NK-92 (cell line): Measurements from ENCODE around the gene BCAT1.

Source experiments
- DNase-seq: peaks from one replicate; lab custom pipeline; 2025; ENCODE audit not compliant: unreplicated experiment; lab: John Stamatoyannopoulos, UW

BCAT1 gene

GRCh38 chr12:24770821-24771220, 178.1 kb downstream of the BCAT1 start:
- no peak for DNase-seq

- no peak for DNase-seq
Measured at GRCh38 chr12:24770334-24770733, 178.6 kb downstream of the BCAT1 start.

DNA sequence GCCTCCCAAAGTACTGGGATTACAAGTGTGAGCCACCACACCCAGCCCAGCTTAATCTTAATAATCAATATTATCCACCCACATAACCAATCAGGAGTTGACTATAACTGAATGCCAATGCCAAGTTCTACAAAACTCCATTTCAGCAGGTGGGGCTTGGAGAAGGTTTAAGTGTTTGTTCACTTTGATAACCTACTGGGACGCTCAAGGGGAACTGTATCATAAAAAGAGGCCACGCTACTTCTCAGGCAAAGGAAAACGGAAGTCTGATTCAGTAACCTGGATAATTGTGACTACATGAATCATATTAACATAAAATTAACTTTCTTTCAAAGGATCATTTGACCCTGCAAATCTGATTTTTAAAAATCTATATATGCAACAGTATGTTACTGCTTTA, 179.2 kb downstream of the BCAT1 start:
- DNase-seq, result no peak

- no peak for DNase-seq
Measured at GRCh38 chr12:24768415-24768814, 180.5 kb downstream of the BCAT1 start.

GRCh38 chr12:24767016-24767415, 181.9 kb downstream of the BCAT1 start:
- DNase-seq, result no peak

- DNase-seq, result no peak
Measured at GRCh38 chr12:24764712-24765111, 184.2 kb downstream of the BCAT1 start.

DNA sequence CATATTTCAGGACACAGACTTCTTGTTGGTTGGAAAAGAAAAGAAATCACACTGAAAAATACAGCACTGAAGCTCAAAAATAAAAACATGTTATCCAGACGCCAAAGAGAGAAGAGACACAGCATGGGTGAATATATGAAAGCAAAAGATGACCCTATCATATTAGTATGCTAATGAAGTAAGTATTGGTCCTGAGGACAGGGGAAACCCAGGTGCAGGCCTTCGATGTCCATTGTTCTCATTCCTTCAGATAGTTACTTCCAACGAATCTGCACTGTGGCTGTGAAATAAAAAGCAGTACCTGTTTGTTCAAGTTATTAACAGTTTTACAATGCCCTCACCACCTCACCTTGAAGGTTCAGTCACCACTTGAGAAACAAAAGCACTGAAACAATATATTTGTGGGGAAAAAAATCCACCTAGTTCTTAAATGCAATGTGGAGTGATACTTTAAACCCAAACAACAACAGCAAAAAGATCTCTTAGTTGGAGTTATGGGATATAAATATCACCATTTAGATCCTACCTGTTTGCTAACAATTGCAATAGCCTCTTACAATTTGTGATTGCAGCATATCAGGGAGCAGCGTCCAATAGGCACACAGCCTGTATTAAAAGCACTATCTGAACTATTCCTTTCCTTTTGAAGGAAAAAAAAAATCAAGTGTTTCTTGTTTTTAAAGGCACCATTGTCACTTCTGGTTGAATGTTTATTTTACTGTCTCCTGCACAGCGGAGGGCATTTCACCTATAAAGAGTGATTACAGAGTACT, 188.1 kb downstream of the BCAT1 start:
- DNase-seq, result no peak

DNA sequence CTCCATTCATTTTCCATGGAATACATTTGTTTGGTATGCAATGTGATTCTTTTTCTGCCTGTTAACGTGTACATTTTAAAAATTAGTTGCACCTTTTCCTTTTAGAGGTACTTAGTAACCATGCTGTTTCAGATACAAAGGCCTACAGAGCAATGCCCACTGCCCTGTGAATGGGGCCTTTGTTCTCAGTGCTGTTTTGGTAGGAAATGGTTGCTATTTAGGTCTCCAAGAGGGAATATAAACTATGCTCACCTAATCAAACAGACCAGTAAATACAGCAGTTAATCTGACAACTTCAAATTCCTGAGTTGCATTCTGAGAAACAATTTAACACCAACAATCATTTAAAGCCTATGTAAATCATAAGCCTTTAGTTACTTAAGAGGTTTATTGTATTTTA, 188.7 kb downstream of the BCAT1 start:
- no peak for DNase-seq
